H1 (cell line): ENCODE data around the gene CCDC154.

Source experiments
- ASH2L ChIP-seq: fragments of 200-600, 300-600 bp; sonication (generic); IDR thresholded peaks from one replicate; pipeline ENCODE4 v1.7.1; 2017; ENCODE audit warnings: low read length
- CHD1 ChIP-seq: IDR thresholded peaks from 2 replicates; pipeline ENCODE4 v1.6.1; 2012; ENCODE audit warnings: low read depth, low read length, improper control_type of control experiment
- CTCF ChIP-seq, 3 experiments: IDR thresholded peaks; 1 replicate in 2 of 3; 2 replicates in 1 of 3; pipeline versions ENCODE4 v1.5.1 to v1.6.1; 2011; ENCODE audit warnings: low read length in 3 of 3, mild to moderate bottlenecking in 3 of 3, inconsistent platforms in 2 of 3, low read depth in 1 of 3, moderate library complexity in 1 of 3; ENCODE audit not compliant: insufficient read depth in 1 of 3; ENCODE audit errors: control extremely low read depth in 1 of 3
- MAX ChIP-seq: IDR thresholded peaks from 2 replicates; pipeline ENCODE4 v1.6.1; 2012; ENCODE audit warnings: inconsistent platforms
- POLR2A ChIP-seq, 2 experiments: IDR thresholded peaks; 1 replicate in 1 of 2; 2 replicates in 1 of 2; pipeline ENCODE4 v1.6.1; 2011; ENCODE audit warnings: low read depth in 2 of 2, low read length in 2 of 2, mild to moderate bottlenecking in 2 of 2; ENCODE audit errors: control extremely low read depth in 1 of 2

GRCh38 chr16:1437606-1438005 lies 6.8 kb downstream of the CCDC154 start:
- TF ChIP-seq CTCF (IDR thresholded peaks at IDR 0.05; ENCODE audit: control extremely low read depth in 1 of 3, insufficient read depth in 1 of 3, low read depth in 1 of 3, low read length in 3 of 3) (no peak), POLR2A (IDR thresholded peaks at IDR 0.05; ENCODE audit: control extremely low read depth in 1 of 2, low read depth in 2 of 2, low read length in 2 of 2) (no peak), CHD1 (no peak), ASH2L (no peak), MAX (no peak)
